GM15510 (cell line): Measurements from ENCODE around the gene USP9X.

Experiments
- POLR2A ChIP-seq: IDR thresholded peaks from 3 replicates; pipeline ENCODE4 v1.6.1; 2011; ENCODE audit warnings: borderline replicate concordance; ENCODE audit not compliant: insufficient read length; ENCODE audit errors: extremely low read depth

The USP9X gene

DNA sequence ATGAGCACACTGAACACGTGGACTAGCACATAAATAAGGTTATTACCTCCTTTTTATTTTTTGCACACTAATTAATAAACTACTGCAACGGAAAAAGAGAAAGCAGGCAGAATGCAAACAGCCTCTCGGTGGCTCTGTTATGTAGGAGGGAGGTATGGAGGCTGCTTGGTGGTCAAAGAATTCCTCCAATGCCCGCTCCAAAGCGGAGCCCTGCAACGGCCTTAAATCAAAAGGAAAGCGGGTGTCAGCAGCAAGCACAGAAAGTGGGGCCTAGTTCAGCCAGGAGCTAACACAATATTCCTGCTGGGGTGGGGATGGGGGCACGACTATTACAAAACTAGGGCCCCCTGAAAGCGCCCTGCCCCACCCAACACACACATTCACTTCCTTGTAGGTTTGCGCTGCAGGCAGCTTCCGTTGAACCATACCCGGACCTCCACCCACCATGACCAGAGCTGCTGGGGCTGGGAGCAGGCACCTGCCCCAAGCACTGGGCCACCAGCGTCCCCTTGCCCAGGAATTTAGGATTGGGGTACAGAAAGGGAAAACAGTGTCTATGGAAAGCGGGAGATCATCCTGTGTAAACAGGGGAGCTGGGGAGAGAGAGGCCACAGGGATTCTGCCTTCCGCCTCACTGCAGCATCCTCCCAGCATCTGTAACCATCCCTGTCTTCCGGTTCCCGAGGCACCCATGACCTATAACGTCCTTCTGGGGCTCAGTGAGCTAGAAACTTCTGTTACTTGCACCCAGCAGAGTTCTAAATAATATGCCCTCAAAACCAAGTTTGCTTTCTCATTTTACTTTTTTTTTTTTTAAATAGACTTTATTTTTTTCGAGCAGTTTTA lies 191.6 kb downstream of the USP9X start:
- no peak for TF ChIP-seq POLR2A
